Keratinocyte (primary cell): ENCODE results near the gene GRIA1. TPM values are rescaled to one million over a fixed set of nuclear protein-coding genes. Genes with fewer than 3 reads are reported as not detected.

ENCODE experiments used
- DNase-seq: peaks from one replicate; pipeline ENCODE4 v3.0.0-alpha.2; 2011; ENCODE audit warnings: low read depth, missing footprints, low spot score
- FAIRE-seq: peaks from 2 replicates; lab custom pipeline; 2011; peaks lifted over from hg19 to GRCh38; lab: Jason Lieb, UNC
- H2AFZ ChIP-seq: 2 replicates; pipeline ENCODE4 v1.6.0; 2012; ENCODE audit warnings: low read length, control low read depth, inconsistent platforms; ENCODE audit not compliant: control insufficient read depth
- H3K27ac ChIP-seq: 2 replicates; pipeline ENCODE4 v1.5.1; 2011; ENCODE audit warnings: low read length; ENCODE audit not compliant: control insufficient read depth, insufficient read depth
- H3K27me3 ChIP-seq: 3 replicates; pipeline ENCODE4 v1.6.0; 2011; ENCODE audit warnings: low read length; ENCODE audit not compliant: control insufficient read depth, insufficient read depth; ENCODE audit errors: extremely low read depth
- H3K36me3 ChIP-seq, 2 experiments: 2 replicates in 1 of 2; 3 replicates in 1 of 2; pipeline ENCODE4 v1.5.1; 2011; ENCODE audit warnings: low read length in 2 of 2, mild to moderate bottlenecking in 1 of 2; ENCODE audit not compliant: control insufficient read depth in 2 of 2, insufficient read depth in 2 of 2; ENCODE audit errors: extremely low read depth in 1 of 2
- H3K4me1 ChIP-seq: 3 replicates; pipeline ENCODE4 v1.5.1; 2011; ENCODE audit warnings: low read length; ENCODE audit not compliant: control insufficient read depth, insufficient read depth; ENCODE audit errors: extremely low read depth
- H3K4me2 ChIP-seq: 3 replicates; pipeline ENCODE4 v1.6.0; 2011; ENCODE audit warnings: low read depth, low read length; ENCODE audit not compliant: control insufficient read depth, insufficient read depth; ENCODE audit errors: extremely low read depth
- H3K4me3 ChIP-seq, 3 experiments: fragments of 200-600 bp in 1 of 3; sonication (generic) in 1 of 3; 2 replicates in 2 of 3; 3 replicates in 1 of 3; pipeline ENCODE4 v1.5.1; 2011 to 2016; ENCODE audit warnings: low read length in 3 of 3, mild to moderate bottlenecking in 3 of 3, control low read depth in 2 of 3, inconsistent platforms in 1 of 3, low read depth in 1 of 3, mixed read lengths in 1 of 3, mixed run types in 1 of 3, moderate library complexity in 1 of 3; ENCODE audit not compliant: control insufficient read depth in 2 of 3, insufficient read depth in 2 of 3; ENCODE audit errors: extremely low read depth in 1 of 3
- H3K79me2 ChIP-seq: 2 replicates; pipeline ENCODE4 v1.6.0; 2012; ENCODE audit warnings: low read length; ENCODE audit not compliant: control insufficient read depth, insufficient read depth
- H3K9ac ChIP-seq: 3 replicates; pipeline ENCODE4 v1.6.0; 2011; ENCODE audit warnings: low read length; ENCODE audit not compliant: control insufficient read depth, insufficient read depth; ENCODE audit errors: extremely low read depth
- H3K9me1 ChIP-seq: 3 replicates; pipeline ENCODE4 v1.6.0; 2011; ENCODE audit warnings: low read length; ENCODE audit not compliant: control insufficient read depth, insufficient read depth; ENCODE audit errors: extremely low read depth
- H3K9me3 ChIP-seq: 2 replicates; pipeline ENCODE4 v1.5.1; 2012; ENCODE audit warnings: low read depth, low read length; ENCODE audit not compliant: control insufficient read depth
- H4K20me1 ChIP-seq: 3 replicates; pipeline ENCODE4 v1.6.0; 2011; ENCODE audit warnings: low read length; ENCODE audit not compliant: control insufficient read depth, insufficient read depth; ENCODE audit errors: extremely low read depth
- CTCF ChIP-seq, 3 experiments: IDR thresholded peaks in 1 of 3; conservative IDR thresholded peaks in 1 of 3; optimal IDR thresholded peaks in 1 of 3; 2 replicates in 2 of 3; 3 replicates in 1 of 3; pipeline versions ENCODE3 to v1.5.1; 2011; ENCODE audit warnings: low read length in 3 of 3, mild to moderate bottlenecking in 3 of 3, moderate library complexity in 2 of 3, control low read depth in 1 of 3, inconsistent platforms in 1 of 3; ENCODE audit not compliant: insufficient read depth in 2 of 3; ENCODE audit errors: extremely low read depth in 1 of 3
- EZH2 ChIP-seq: IDR thresholded peaks from one replicate; pipeline ENCODE4 v1.6.1; 2012; ENCODE audit warnings: inconsistent platforms, mild to moderate bottlenecking, low read length, moderate library complexity
- dilution Hi-C: fragments of 300-500 bp; cut with MboI; formaldehyde crosslinking; loops from one replicate; pipeline ENCODE4 v1.7.0; 2020; ENCODE audit warnings: low sequenced_read_pairs; ENCODE audit not compliant: extremely low pct_ligation_motif_present
- polyA plus RNA-seq, 5 experiments: library from polyadenylated mRNA; depleted of rRNA in 3 of 5; stranded (reverse) in 3 of 5; stranded (forward) in 1 of 5; unstranded in 1 of 5; fragments of >200 nt; gene quantifications; 1 replicate in 1 of 5; 2 replicates in 3 of 5; 3 replicates in 1 of 5; pipeline versions ENCODE4 v1.2.1 to v1.2.3, GENCODE V29; 2011 to 2012; ENCODE audit warnings: missing spikeins in 2 of 5, low read depth in 1 of 5, low replicate concordance in 1 of 5

GRIA1 gene
- polyA plus RNA-seq, 1 donor (not counting 4 experiments of a cell fraction or from before 2014, with no cell fraction given) = not detected

- H3K9ac ChIP-seq = no peak overlapping the region
- H3K9me3 ChIP-seq = no peaks in the 10 kb centered on the region
- no peaks in the 10 kb centered on the region for H3K36me3 ChIP-seq
- H3K79me2 ChIP-seq = no peaks in the 10 kb centered on the region
- H3K4me2 ChIP-seq = no peak overlapping the region
- no peak overlapping the region for H3K4me3 ChIP-seq
- TF ChIP-seq CTCF (optimal IDR thresholded peaks at IDR 0.05 in 1 of 3, IDR thresholded peaks at IDR 0.05 in 1 of 3, conservative IDR thresholded peaks at IDR 0.05 in 1 of 3; ENCODE audit: extremely low read depth in 1 of 3, insufficient read depth in 2 of 3, low read length in 3 of 3) (no peak), EZH2 (no peak)
- H2AFZ ChIP-seq = no peak overlapping the region
- H3K4me1 ChIP-seq = no peaks in the 10 kb centered on the region
- H3K9me1 ChIP-seq = no peaks in the 10 kb centered on the region
- dilution Hi-C loops = no loop called here
- H3K27ac ChIP-seq = no peak overlapping the region
- H4K20me1 ChIP-seq = no peaks in the 10 kb centered on the region
- no peaks in the 10 kb centered on the region for H3K27me3 ChIP-seq
- no peak for FAIRE-seq
- DNase-seq = no peak
Measured at GRCh38 chr5:153702265-153702664, 211.8 kb downstream of the GRIA1 start.

- H3K27me3 ChIP-seq = no peaks in the 10 kb centered on the region
- H3K4me2 ChIP-seq = no peak overlapping the region
- DNase-seq (no peak), FAIRE-seq (no peak)
- TF ChIP-seq CTCF (optimal IDR thresholded peaks at IDR 0.05 in 1 of 3, IDR thresholded peaks at IDR 0.05 in 1 of 3, conservative IDR thresholded peaks at IDR 0.05 in 1 of 3; ENCODE audit: extremely low read depth in 1 of 3, insufficient read depth in 2 of 3, low read length in 3 of 3) = no peak
- TF ChIP-seq EZH2 = no peak
- no peaks in the 10 kb centered on the region for H3K9me1 ChIP-seq
- dilution Hi-C loops = no loop called here
- no peak overlapping the region for H3K27ac ChIP-seq
- H2AFZ ChIP-seq = no peak overlapping the region
- no peaks in the 10 kb centered on the region for H3K9me3 ChIP-seq
- no peak overlapping the region for H3K4me3 ChIP-seq
- no peaks in the 10 kb centered on the region for H3K36me3 ChIP-seq
- no peak overlapping the region for H3K9ac ChIP-seq
- no peaks in the 10 kb centered on the region for H4K20me1 ChIP-seq
- no peaks in the 10 kb centered on the region for H3K79me2 ChIP-seq
- H3K4me1 ChIP-seq = no peaks in the 10 kb centered on the region
Measured at GRCh38 chr5:153704110-153704509, 213.6 kb downstream of the GRIA1 start.
